ENCODE measurements around the gene NEAT1. TPM values are rescaled to one million over a fixed set of nuclear protein-coding genes. Genes with fewer than 3 reads are reported as not detected.

Gene NEAT1
- total and polyA plus RNA-seq, 2 of the 8 experiments (the other 6 are each of a cell fraction or from before 2014, with no cell fraction given) = 2.4 to 10.7 TPM

- H2BK120ac ChIP-seq (replicated peaks; ENCODE audit: low read depth, low read length) = no peak overlapping the region
Observed at GRCh38 chr11:65438257-65439151, 15.9 kb downstream of the NEAT1 start.

More at GRCh38 chr11:65438257-65439151, 15.9 kb downstream of the NEAT1 start:
- H3K18ac ChIP-seq (ENCODE audit: extremely low read depth, low read length) = no peak overlapping the region
- FAIRE-seq (no peak), DNase-seq (ENCODE audit: low read depth in 1 of 2, low spot score in 2 of 2) (no peak)
- H3K79me1 ChIP-seq (ENCODE audit: low read depth, low read length) = no peaks in the 10 kb centered on the region; the same call in 1 of the 2 replicates
- no peaks in the 10 kb centered on the region for H3K4me1 ChIP-seq (replicated peaks in 1 of 4; ENCODE audit: control insufficient read depth in 3 of 4, insufficient read depth in 4 of 4, low read length in 3 of 4)
- no peak overlapping the region for H2AK5ac ChIP-seq (ENCODE audit: low read depth, low read length)
- no peaks in the 10 kb centered on the region for H3K23me2 ChIP-seq (ENCODE audit: low read depth, low read length)
- no peak overlapping the region for H3K14ac ChIP-seq (ENCODE audit: insufficient read length)
- H3K56ac ChIP-seq (replicated peaks; ENCODE audit: insufficient read length, low read depth, low read length) = no peak overlapping the region
- H3K4ac ChIP-seq (replicated peaks; ENCODE audit: insufficient read length, low read depth, low read length) = no peak overlapping the region
- H3K9ac ChIP-seq (replicated peaks in 1 of 4; ENCODE audit: extremely low read depth in 1 of 4, low read depth in 3 of 4, low read length in 3 of 4) = no peak overlapping the region
- no peak overlapping the region for H2BK12ac ChIP-seq (ENCODE audit: low read depth, low read length)
- H3K79me2 ChIP-seq (ENCODE audit: control insufficient read depth in 1 of 2, insufficient read depth in 2 of 2, low read length in 2 of 2) = no peaks in the 10 kb centered on the region
- ChIA-PET POLR2A (ENCODE audit: partially characterized antibody) (no interaction called here), CTCF (ENCODE audit: partially characterized antibody) (interaction anchor here (2.9 kb wide), 1 partner anchor 22 kb away, joined by 11 read pairs; no protein-coding TSS in a partner anchor)
- TF ChIP-seq USF2 (IDR thresholded peaks at IDR 0.05; ENCODE audit: low read length) = no peak
- no peak for TF ChIP-seq ZNF274 (IDR thresholded peaks at IDR 0.05; ENCODE audit: borderline replicate concordance, extremely low read depth, low read length)
- TF ChIP-seq TAF1 (IDR thresholded peaks at IDR 0.05; ENCODE audit: low read depth, low read length) = no peak
- TF ChIP-seq SIX5 (IDR thresholded peaks at IDR 0.05; ENCODE audit: low read depth, low read length) = no peak
- TF ChIP-seq RXRA (IDR thresholded peaks at IDR 0.05; ENCODE audit: insufficient read depth, low read depth, low read length) = no peak
- no peak for TF ChIP-seq EP300 (IDR thresholded peaks at IDR 0.05; ENCODE audit: borderline replicate concordance in 1 of 2, low read depth in 2 of 2, low read length in 2 of 2)
- no peak for TF ChIP-seq KDM1A (IDR thresholded peaks at IDR 0.05; ENCODE audit: borderline replicate concordance, low read length)
- TF ChIP-seq SIRT6 (IDR thresholded peaks at IDR 0.05; ENCODE audit: low read length) = no peak
- TF ChIP-seq SP2 (IDR thresholded peaks at IDR 0.05; ENCODE audit: low read length) = no peak
- TF ChIP-seq POLR2AphosphoS5 (IDR thresholded peaks at IDR 0.05; ENCODE audit: low read depth, low read length) = no peak
- no peaks in the 10 kb centered on the region for H3K27me3 ChIP-seq (replicated peaks in 1 of 4; ENCODE audit: control insufficient read depth in 3 of 4, extremely low read depth in 1 of 4, insufficient read depth in 3 of 4, low read length in 3 of 4)
- no peak overlapping the region for H4K91ac ChIP-seq (replicated peaks; ENCODE audit: insufficient read length, low read length)
- H3K4me3 ChIP-seq (ENCODE audit: extremely low read depth in 1 of 4, insufficient read depth in 2 of 4, low read depth in 3 of 4, low read length in 4 of 4) = no peak overlapping the region
- peaks cover 0 to 11% of the 10 kb centered on the region in 2 experiments for H4K20me1 ChIP-seq (replicated peaks in 1 of 2; ENCODE audit: control insufficient read depth in 1 of 2, insufficient read depth in 2 of 2, low read length in 2 of 2)
- H2BK15ac ChIP-seq (ENCODE audit: low read length) = no peak overlapping the region
- H2BK5ac ChIP-seq (ENCODE audit: low read depth, low read length) = no peak overlapping the region
- H3K27ac ChIP-seq (ENCODE audit: low read depth, low read length) = no peak overlapping the region
- no peak overlapping the region for H2BK20ac ChIP-seq (ENCODE audit: low read length)
- H4K5ac ChIP-seq (ENCODE audit: insufficient read length, low read depth, low read length) = no peak overlapping the region
- WGBS, 2 experiments (ENCODE audit: extremely low coverage in 1 of 2, insufficient coverage in 1 of 2, insufficient read length in 1 of 2, insufficient replicate concordance in 2 of 2, low coverage in 1 of 2, low lambda C conversion rate in 2 of 2, missing lambda C conversion rate in 1 of 2) = 92% methylated on average over 9 of the region's 9 CpGs; no CpG with 5 or more reads in 1 of the 2 experiments
- no peaks in the 10 kb centered on the region for H3K9me3 ChIP-seq (ENCODE audit: insufficient read depth in 2 of 2, low read depth in 1 of 2, low read length in 1 of 2)
- H3K23ac ChIP-seq (ENCODE audit: insufficient read length) = no peak overlapping the region
- H3K4me2 ChIP-seq (ENCODE audit: insufficient read depth in 1 of 2, low read depth in 2 of 2, low read length in 2 of 2) = no peak overlapping the region
- no peaks in the 10 kb centered on the region for H3K36me3 ChIP-seq (ENCODE audit: control insufficient read depth in 2 of 4, insufficient read depth in 4 of 4, low read length in 3 of 4)
- no peak overlapping the region for H4K8ac ChIP-seq (ENCODE audit: extremely low read depth, insufficient read depth, low read length)
- H2AFZ ChIP-seq (ENCODE audit: low read length) = no peak overlapping the region

All from H1 (cell line).